GM21381 (cell line): ENCODE measurements around the gene RABEP2.
"Not testable (repeated sequence)": the region's sequence is repeated elsewhere in the genome, so short reads cannot be mapped to it uniquely, and the experiment has no call there.

Source experiments
- ATAC-seq: cut with Tn5 transposase; IDR thresholded peaks from one replicate; pipeline ENCODE4 v1.9.1; 2021; ENCODE audit warnings: mild to moderate bottlenecking, moderate library complexity; ENCODE audit not compliant: unreplicated experiment

The RABEP2 gene

GRCh38 chr16:28879841-28880588, 45.0 kb downstream of the RABEP2 start:
- ATAC-seq: peak; percentile 89

DNA sequence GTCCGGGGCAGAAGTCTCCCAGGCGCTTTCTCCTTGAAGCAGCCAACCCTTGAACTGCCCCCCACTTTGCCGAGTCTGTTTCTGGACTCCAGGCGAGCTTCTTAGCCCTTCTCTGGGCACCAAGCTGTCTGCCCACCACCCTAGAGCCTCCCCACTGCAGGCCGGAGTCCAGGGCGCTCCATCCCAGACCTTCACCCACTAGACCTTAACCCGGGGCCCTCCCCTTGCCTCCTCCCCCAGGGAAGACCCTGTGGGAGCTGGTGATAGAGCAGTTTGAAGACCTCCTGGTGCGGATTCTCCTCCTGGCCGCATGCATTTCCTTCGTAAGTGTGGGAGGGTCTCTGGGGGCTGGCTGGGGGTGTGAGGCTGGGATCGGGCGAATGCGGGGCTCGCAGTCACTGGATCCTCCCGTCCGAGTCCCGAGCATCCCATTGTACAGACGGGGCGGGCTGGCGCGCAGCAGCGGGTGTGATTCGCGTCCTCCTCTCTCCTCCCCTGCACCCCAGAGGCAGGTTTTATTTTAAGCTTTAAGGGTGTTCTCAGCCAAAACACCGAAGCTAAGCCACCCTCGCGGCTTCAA, 45.7 kb downstream of the RABEP2 start:
- peak; percentile 30 for ATAC-seq

DNA sequence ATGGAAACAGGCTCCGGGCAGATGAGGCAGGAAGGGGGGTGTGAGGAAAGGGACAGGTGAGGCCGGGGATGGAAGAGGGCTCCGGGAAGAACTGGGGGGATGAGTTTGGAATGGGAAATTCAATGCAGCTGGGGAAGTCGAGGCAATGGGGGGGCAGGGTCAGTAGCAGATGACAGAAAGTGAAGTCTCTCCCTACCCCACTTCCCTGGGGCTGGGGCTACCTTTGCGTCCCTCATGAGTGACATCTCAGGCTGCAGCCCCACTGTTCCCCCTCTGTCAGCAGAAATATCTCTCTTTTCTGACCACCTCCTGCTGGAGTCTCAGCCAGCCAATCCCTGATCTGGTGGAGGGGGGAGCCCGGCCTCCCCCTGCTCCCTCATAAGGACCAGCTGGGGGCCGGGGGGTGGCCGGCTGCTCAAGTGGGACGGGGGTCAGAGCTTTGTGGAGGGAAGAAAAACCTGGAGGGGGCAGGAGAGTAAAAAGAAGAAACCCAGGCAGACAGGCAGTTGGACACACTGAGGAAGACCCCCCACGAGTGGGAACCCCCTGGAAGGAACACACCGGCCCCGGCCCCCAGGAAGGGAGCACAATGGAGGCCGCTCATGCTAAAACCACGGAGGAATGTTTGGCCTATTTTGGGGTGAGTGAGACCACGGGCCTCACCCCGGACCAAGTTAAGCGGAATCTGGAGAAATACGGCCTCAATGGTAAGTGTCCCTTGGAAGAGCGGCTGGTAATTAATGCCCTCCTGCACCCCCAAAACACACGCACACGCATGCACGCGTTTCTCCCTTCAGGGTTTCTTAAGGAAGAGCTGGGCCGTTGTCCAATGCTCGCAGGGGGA, 46.7 kb downstream of the RABEP2 start, which contains the start of gene ATP2A1:
Gene ATP2A1, plus strand, starts transcription at position 406 of the 844 bp plus-strand sequence. Its CDS starts 184 bp downstream, at position 590.
- ATAC-seq: no peak

GRCh38 chr16:28877655-28878000, 47.4 kb downstream of the RABEP2 start:
- ATAC-seq: no peak

- no peak for ATAC-seq
These were observed 47.9 kb downstream of the RABEP2 start for GRCh38 chr16:28876973-28877654.

GRCh38 chr16:28876019-28876659, 48.9 kb downstream of the RABEP2 start:
- ATAC-seq: no peak

DNA sequence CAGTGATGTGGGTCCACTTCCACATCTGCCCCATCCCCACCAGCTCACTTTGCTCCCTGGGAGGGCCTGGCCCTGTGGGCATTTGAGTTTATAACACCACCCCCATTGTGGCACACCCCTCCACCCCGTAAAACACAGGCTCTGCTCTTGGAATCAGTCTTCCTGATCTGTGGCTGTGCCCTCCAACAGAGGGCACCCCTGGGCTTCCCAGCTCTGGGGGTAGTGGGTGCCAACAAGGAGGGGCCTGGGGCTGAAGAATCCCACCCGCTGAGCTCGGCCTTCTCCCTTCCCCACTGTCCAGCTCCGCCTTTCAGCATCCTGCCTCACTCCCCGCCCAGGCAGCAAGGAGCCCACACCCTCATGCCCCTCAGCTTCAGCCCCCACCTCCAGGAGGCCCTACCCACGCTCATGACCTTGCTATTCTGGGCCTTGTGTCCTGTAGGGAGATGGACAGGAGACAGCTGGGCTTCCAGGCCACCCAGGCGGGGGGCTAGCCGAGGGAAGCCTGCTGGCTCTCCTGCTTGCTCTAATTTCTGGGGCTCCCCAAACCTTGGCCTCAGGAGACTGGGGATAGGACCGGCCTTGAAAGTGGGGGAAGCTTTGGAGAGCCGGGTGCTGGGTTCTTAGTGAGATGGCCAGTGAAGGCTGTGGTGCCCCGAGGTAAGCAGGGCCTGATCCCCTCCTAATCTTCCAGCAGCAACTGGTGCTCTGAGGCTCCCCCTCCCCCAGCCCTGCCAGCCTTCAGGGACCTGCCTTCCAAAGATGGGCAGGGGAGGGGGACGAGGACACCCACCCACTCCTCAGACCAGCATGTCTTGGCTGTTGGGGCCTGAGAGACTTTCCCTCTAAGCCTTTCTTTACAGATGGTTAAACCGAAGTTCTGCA, 49.7 kb downstream of the RABEP2 start:
- no peak for ATAC-seq

GRCh38 chr16:28874406-28874805, 50.6 kb downstream of the RABEP2 start:
- no peak for ATAC-seq

DNA sequence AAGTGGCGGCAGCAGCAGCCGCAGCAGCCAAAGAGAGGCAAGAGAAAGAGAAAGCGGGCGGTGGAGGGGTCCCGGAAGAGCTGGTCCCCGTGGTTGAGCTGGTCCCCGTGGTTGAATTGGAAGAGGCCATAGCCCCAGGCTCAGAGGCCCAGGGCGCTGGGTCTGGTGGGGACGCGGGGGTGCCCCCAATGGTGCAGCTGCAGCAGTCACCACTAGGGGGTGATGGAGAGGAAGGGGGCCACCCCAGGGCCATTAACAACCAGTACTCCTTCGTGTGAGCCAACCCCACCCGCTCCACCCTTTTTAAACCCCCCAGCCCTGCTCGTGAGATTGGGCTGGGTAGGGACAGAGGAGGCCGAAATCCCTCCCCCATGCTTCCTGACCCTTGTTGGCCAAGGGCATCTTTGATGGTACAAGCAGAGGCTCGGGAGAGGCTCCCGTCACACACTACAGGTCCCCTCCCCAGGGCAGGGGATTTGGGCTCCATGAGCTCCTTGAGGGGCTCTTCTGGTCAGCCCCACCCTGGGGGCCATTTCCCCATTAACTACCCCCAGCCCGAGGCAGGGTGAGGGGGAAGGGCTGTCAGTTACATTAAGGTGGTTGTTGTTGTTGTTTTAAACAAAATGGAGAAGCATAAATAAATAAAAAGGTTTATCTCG, 51.4 kb downstream of the RABEP2 start:
- no peak for ATAC-seq

DNA sequence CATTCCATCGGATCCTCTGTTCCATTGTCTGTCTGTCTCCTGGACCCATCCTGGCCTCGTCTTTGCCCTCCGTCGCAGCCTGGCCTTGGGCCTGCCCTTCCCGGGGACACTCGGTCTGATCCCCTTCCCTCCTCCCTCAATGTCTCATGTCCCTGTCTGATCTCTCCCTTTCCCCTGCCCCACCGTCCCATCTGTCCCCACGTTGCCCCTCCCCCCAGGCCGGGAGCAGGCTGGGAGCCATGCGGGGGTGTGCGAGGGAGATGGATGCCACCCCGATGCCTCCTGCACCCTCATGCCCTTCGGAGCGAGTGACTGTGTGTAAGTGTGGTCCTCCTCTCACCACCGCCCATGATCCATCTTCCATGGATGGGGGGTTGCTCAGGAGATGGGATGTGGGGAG, 52.1 kb downstream of the RABEP2 start:
- no peak for ATAC-seq

GRCh38 chr16:28869201-28869600, 55.8 kb downstream of the RABEP2 start:
- no peak for ATAC-seq

GRCh38 chr16:28867646-28868045, 57.4 kb downstream of the RABEP2 start:
- not testable (repeated sequence) for ATAC-seq

DNA sequence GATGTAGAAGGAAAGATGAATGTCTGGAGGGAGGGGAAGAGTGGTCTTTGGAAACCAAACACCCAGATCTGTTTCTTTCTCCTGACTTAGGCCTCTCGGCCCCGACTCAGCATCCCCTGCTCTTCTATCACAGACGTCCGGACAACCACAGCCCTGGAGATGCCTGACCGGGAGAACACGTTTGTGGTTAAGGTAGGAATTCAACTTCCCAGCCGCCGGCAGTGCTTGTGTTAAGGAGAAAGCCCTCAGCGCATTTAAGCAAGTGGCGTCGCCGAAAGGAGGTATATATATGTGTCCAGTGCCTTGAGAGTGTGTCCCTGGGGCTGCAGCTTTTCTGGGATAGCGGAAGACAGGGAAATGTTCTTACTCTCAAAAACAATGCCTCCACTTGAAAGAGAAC, 57.8 kb downstream of the RABEP2 start:
- ATAC-seq: no peak

DNA sequence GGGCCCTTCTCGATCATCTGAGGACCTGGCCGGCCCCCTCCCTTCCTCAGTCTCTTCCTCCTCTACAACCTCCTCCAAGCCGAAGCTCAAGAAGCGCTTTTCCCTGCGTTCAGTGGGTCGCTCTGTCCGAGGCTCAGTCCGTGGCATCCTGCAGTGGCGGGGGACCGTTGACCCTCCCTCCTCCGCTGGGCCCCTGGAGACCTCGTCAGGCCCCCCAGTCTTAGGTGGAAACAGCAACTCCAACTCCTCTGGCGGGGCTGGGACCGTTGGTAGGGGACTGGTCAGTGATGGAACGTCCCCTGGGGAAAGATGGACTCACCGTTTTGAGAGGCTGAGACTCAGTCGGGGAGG, 58.6 kb downstream of the RABEP2 start:
- no peak for ATAC-seq

DNA sequence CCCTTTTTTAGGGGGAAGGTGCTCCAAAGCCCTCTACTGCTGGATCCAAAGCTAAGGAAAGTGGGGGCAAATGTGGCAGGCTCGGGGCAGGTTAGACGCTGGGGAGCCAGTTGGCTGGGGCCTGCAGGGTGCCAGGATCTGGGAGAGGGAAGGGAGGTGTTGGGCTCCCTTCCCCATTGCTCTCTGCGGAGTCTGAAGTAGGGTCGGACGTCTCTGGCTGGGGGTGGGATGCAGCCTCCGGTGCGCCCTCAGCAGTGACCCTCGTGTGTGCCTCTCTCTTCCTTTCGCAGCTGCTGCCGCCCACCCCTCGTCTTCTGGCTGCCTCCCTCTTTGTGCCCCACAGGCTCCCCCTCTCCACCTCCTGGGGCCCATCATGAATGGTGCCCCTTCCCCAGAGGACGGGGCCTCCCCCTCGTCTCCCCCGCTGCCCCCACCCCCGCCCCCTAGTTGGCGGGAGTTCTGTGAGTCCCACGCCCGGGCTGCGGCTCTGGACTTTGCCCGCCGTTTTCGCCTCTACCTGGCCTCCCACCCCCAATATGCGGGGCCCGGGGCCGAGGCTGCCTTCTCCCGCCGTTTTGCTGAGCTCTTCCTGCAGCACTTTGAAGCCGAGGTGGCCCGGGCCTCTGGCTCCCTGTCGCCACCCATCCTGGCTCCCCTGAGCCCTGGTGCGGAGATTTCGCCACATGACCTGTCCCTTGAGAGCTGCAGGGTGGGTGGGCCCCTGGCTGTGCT, 59.1 kb downstream of the RABEP2 start:
- no peak for ATAC-seq

DNA sequence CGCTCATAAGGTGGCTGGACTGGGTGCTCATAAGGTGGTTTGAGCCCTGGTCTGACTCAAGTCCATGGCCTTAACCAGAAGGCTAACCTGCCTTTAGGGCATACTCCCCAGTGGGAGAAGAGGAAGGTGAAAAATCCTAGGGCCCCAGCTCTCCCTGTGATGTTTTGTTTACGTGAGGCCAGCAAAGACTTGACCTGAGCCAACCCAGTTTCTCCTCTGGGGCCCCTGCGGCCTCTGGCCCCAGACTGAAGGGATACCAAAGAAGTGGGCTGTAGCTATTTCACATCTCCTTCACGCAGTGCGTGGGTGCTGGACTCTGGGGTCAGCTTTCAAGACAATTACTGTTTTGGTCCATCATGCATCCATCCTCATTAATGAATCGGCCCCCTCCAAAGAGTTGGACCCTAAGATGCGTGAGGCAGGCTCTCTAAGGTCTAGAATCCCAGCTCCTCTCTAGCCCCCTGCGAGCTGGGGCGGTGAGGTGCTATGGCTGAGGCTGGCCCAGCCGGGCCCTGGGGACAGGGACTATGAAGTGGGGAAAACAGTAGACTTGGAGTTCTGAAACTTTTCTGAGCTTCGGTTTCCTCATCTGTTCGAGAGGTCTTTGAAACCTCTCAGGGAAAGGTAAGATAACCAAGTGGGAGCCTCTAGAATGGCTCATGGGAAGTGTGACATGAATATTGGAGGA, 59.9 kb downstream of the RABEP2 start:
- no peak for ATAC-seq

DNA sequence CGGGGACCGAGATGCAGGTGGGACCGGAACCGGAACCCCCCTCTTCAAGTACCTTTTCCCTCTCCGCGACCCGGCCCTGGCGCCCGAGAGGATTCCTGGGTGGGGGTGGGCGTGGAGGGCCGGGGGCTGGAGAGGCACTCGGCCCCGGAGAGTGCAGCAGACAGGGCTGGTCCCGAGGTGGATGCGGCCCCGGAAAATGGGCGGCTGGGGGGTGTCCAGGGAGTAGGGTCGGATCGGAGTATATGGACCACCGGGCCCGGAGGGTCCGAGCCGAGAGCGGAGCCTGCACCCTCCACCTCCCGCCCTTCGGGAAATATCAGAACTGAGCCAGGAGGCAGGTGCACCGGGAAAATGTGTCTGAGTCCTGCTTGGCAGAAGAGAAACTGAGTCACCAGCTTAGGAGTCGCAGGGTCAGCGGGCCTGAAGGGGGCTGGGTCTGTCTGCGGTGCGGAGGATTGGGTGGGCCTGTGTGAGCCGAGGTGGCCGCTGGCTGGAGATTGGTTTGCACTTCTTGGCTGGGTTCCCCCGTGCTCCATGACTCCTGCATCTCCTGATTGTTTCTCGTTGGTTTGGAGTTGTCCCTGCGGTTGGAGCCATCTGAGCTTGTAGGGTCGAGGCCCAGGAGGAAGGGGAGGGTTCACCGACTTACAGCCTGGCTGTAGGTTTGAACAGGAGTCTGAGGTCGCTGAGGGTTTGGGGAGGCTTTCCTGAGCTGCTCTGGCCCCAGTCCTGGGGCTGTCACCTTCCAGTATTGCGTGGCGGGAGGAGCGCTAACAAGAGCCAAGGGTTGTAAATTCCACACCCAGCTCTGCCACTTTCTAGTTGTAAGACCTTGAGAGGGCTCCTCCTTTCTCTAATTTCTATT, 60.9 kb downstream of the RABEP2 start:
- ATAC-seq: peak; percentile 4
